Measurements from ENCODE around the gene MSH2. TPM values are rescaled to one million over a fixed set of nuclear protein-coding genes. Genes with fewer than 3 reads are reported as not detected.
"Not testable (repeated sequence)": the region's sequence is repeated elsewhere in the genome, so short reads cannot be mapped to it uniquely, and the experiment has no call there.

Gene MSH2
- total and polyA plus RNA-seq, 2 donors (not counting 3 experiments of a cell fraction or from before 2014, with no cell fraction given): 9.7 to 30.5 TPM

GRCh38 chr2:47429795-47430194 lies 26.8 kb downstream of the MSH2 start:
- CTCF ChIA-PET: interaction anchor here (1.3 to 4.1 kb wide), 3 partner anchors 7 to 338 kb away, joined by 3 to 17 read pairs (median 7); no protein-coding TSS in a partner anchor
- FAIRE-seq: peak; percentile 55
- H3K9me1 ChIP-seq (replicated peaks; ENCODE audit: control insufficient read depth, extremely low read depth, insufficient read depth, low read length): no peaks in the 10 kb centered on the region
- no peaks in the 10 kb centered on the region for H3K9me3 ChIP-seq (replicated peaks; ENCODE audit: control insufficient read depth, insufficient read depth, low read length)
- no peaks in the 10 kb centered on the region for H3K4me1 ChIP-seq (ENCODE audit: control insufficient read depth, extremely low read depth, insufficient read depth, low read length)
- no peaks in the 10 kb centered on the region for H3K79me2 ChIP-seq (ENCODE audit: control insufficient read depth, insufficient read depth, low read length)
- POLR2A ChIA-PET: no interaction called here
- no TSS peak for BruUV-seq (replicated peaks)
- intact Hi-C loops (cut with micrococcal nuclease): no loop called here
- H3K4me3 ChIP-seq (replicated peaks in 1 of 3; ENCODE audit: insufficient read depth in 1 of 3, low read depth in 1 of 3, low read length in 3 of 3): no peak overlapping the region
- DNase-seq (ENCODE audit: low read depth, low spot score): peak; percentile 22
- dilution Hi-C loops (cut with MboI; ENCODE audit: extremely low pct_ligation_motif_present, low sequenced_read_pairs): no loop called here
- no peak overlapping the region for H3K9ac ChIP-seq (replicated peaks; ENCODE audit: extremely low read depth, insufficient read depth, low read length)
- no peaks in the 10 kb centered on the region for H4K20me1 ChIP-seq (replicated peaks; ENCODE audit: control insufficient read depth, extremely low read depth, insufficient read depth, low read length)
- H2AFZ ChIP-seq (ENCODE audit: low read depth, low read length): no peak overlapping the region
- H3K27ac ChIP-seq (ENCODE audit: insufficient read depth, low read depth, low read length): no peak overlapping the region
- peaks cover 6 to 11% of the 10 kb centered on the region in 2 experiments for H3K36me3 ChIP-seq (ENCODE audit: control insufficient read depth in 2 of 2, extremely low read depth in 1 of 2, insufficient read depth in 2 of 2, low read length in 2 of 2)
- H3K27me3 ChIP-seq (ENCODE audit: control insufficient read depth in 2 of 2, insufficient read depth in 2 of 2, low read length in 2 of 2): no peaks in the 10 kb centered on the region
- H3K4me2 ChIP-seq (ENCODE audit: insufficient read depth, low read length): no peak overlapping the region
- TF ChIP-seq MYC (IDR thresholded peaks at IDR 0.05; ENCODE audit: low read depth, low read length) (no peak), POLR2AphosphoS5 (IDR thresholded peaks at IDR 0.05; ENCODE audit: insufficient read depth, low read depth, low read length) (no peak)

- dilution Hi-C loops (cut with MboI; ENCODE audit: extremely low pct_ligation_motif_present, low sequenced_read_pairs); CTCF ChIA-PET; DNase-seq (ENCODE audit: low read depth, low spot score); FAIRE-seq; H3K36me3 ChIP-seq (ENCODE audit: control insufficient read depth in 2 of 2, extremely low read depth in 1 of 2, insufficient read depth in 2 of 2, low read length in 2 of 2); H3K9me1 ChIP-seq (replicated peaks; ENCODE audit: control insufficient read depth, extremely low read depth, insufficient read depth, low read length); H3K9ac ChIP-seq (replicated peaks; ENCODE audit: extremely low read depth, insufficient read depth, low read length); intact Hi-C loops (cut with micrococcal nuclease); H3K27me3 ChIP-seq (ENCODE audit: control insufficient read depth in 2 of 2, insufficient read depth in 2 of 2, low read length in 2 of 2); H2AFZ ChIP-seq (ENCODE audit: low read depth, low read length); H3K4me3 ChIP-seq (replicated peaks in 1 of 3; ENCODE audit: insufficient read depth in 1 of 3, low read depth in 1 of 3, low read length in 3 of 3); BruUV-seq (replicated peaks); H3K4me1 ChIP-seq (ENCODE audit: control insufficient read depth, extremely low read depth, insufficient read depth, low read length); H3K79me2 ChIP-seq (ENCODE audit: control insufficient read depth, insufficient read depth, low read length); H3K27ac ChIP-seq (ENCODE audit: insufficient read depth, low read depth, low read length); H3K9me3 ChIP-seq (replicated peaks; ENCODE audit: control insufficient read depth, insufficient read depth, low read length); POLR2A ChIA-PET; H3K4me2 ChIP-seq (ENCODE audit: insufficient read depth, low read length); H4K20me1 ChIP-seq (replicated peaks; ENCODE audit: control insufficient read depth, extremely low read depth, insufficient read depth, low read length): not testable (repeated sequence)
These were observed 30.1 kb downstream of the MSH2 start for GRCh38 chr2:47433006-47433405.

- CTCF ChIA-PET; H3K27ac ChIP-seq (ENCODE audit: insufficient read depth, low read depth, low read length); FAIRE-seq; H3K4me2 ChIP-seq (ENCODE audit: insufficient read depth, low read length); H2AFZ ChIP-seq (ENCODE audit: low read depth, low read length); dilution Hi-C loops (cut with MboI; ENCODE audit: extremely low pct_ligation_motif_present, low sequenced_read_pairs); H3K36me3 ChIP-seq (ENCODE audit: control insufficient read depth in 2 of 2, extremely low read depth in 1 of 2, insufficient read depth in 2 of 2, low read length in 2 of 2); BruUV-seq (replicated peaks); H3K9ac ChIP-seq (replicated peaks; ENCODE audit: extremely low read depth, insufficient read depth, low read length); H3K27me3 ChIP-seq (ENCODE audit: control insufficient read depth in 2 of 2, insufficient read depth in 2 of 2, low read length in 2 of 2); H3K79me2 ChIP-seq (ENCODE audit: control insufficient read depth, insufficient read depth, low read length); intact Hi-C loops (cut with micrococcal nuclease); H3K9me1 ChIP-seq (replicated peaks; ENCODE audit: control insufficient read depth, extremely low read depth, insufficient read depth, low read length); DNase-seq (ENCODE audit: low read depth, low spot score); H3K4me1 ChIP-seq (ENCODE audit: control insufficient read depth, extremely low read depth, insufficient read depth, low read length); POLR2A ChIA-PET; H4K20me1 ChIP-seq (replicated peaks; ENCODE audit: control insufficient read depth, extremely low read depth, insufficient read depth, low read length); H3K9me3 ChIP-seq (replicated peaks; ENCODE audit: control insufficient read depth, insufficient read depth, low read length); H3K4me3 ChIP-seq (replicated peaks in 1 of 3; ENCODE audit: insufficient read depth in 1 of 3, low read depth in 1 of 3, low read length in 3 of 3): not testable (repeated sequence)
These were observed 30.5 kb downstream of the MSH2 start for GRCh38 chr2:47433445-47433844.
